HG03457 (cell line): ENCODE results near the gene RNFT2.

Source experiments
- ATAC-seq: cut with Tn5 transposase; IDR thresholded peaks from one replicate; pipeline ENCODE4 v1.9.1; 2021; ENCODE audit warnings: moderate number of reproducible peaks; ENCODE audit not compliant: unreplicated experiment

RNFT2 gene

GRCh38 chr12:116820064-116820656, 82.0 kb downstream of the RNFT2 start:
- no peak for ATAC-seq

- no peak for ATAC-seq
Measured at GRCh38 chr12:116821291-116821690, 83.2 kb downstream of the RNFT2 start.

DNA sequence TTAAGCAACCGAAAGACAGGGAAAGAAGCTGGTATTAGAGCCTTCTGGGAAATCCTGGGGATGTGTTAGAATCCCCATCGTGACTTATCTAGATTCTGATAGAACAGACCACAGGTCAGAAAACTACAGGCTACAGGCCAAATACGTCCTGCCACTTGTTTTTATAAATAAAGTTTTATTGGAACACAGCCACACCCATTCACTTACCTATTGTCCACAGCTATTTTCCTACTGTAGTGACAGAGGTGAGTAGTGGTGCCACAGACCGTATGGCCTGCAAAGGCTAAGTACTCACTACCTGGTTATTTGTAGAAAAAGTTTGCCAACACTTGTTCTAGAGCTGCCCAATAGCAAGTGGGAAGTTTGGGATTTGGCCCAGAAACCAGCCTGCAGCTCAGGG, 89.3 kb downstream of the RNFT2 start:
- ATAC-seq, result no peak

DNA sequence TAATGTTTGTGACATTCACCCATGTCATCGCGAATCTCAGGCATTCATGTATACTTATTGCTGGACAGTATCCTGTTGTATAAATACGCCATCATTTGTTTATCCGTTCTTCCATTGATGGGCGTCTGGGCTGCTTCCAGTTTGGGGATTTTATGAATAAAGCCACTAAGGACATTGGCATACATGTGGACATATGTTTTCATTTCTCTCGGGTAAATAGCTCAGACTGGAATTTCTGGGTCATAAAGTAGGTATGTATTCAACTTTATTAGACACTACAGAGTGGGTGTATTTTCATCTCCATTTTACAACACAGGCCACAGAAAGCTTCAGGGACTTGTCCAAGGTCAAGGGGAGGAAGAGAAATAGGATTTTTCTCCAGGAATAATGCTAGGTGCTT, 94.2 kb downstream of the RNFT2 start:
- no peak for ATAC-seq

GRCh38 chr12:116833474-116833873, 95.4 kb downstream of the RNFT2 start:
- ATAC-seq, result no peak

DNA sequence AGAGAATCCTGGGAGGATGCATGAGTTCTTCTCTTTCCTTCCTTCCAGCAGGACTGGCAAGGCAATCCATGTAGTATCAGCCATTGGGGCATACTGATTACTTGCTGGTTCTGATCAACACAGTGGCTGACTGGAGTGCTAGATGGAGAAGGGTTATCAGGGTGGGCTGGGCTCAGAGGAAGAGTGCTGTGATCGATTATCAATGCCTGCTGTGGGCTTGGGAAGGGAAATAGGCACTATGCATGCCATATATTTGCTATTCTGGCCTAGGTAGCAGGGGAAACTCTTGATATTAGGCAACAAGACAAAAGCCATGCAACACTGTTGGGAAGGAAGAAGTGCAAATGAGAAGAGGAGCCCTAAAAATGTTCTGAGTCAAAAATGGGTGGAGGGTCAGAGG, 97.4 kb downstream of the RNFT2 start:
- ATAC-seq, result no peak

GRCh38 chr12:116837097-116837496, 99.0 kb downstream of the RNFT2 start:
- ATAC-seq, result no peak

DNA sequence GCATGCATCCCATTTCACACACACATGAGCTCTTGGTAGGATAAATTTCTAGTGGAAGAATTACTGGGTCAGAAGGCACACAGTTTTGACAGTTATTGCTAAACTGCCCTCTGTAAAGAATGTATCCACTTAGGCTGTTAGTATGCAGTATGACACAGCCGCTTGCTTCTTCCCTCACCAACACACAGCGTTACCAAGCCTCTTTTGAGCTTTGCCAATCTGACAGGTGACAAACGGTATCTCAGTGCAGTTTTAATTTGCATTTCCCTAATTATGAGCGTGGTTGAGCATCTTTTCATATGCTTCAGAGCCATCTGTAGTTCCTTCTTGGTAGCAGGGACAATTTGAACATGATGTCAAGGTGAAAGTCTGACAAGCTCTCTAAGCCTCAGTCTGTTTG, 100.2 kb downstream of the RNFT2 start:
- no peak for ATAC-seq

DNA sequence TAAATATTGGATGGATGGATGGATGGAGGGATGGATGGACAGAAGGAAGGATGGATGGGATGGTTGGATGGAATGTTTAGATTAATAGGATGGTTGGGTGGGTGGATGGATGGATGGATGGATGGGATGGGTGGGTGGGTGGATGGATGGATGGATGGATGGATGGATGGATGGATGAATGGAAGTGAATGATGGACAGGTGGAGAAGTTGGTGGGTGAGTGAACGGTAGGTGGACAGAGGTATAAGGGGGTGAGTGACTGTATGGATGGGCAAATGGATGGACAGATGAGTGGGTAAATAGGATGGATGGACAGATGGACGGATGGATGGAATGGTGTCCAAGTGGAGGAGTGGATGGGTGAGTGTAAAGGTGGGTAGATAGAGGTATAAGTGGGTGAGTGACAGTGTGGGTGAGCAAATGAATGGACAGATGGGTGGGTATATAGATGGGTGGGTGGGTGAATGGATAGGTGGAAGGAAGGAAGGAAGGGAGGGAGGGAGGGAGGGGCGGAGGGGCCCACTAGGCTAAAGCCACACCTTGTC, 101.2 kb downstream of the RNFT2 start:
- no peak for ATAC-seq

GRCh38 chr12:116843085-116843484, 105.0 kb downstream of the RNFT2 start:
- ATAC-seq, result no peak

GRCh38 chr12:116849216-116849615, 111.1 kb downstream of the RNFT2 start:
- ATAC-seq, result no peak

DNA sequence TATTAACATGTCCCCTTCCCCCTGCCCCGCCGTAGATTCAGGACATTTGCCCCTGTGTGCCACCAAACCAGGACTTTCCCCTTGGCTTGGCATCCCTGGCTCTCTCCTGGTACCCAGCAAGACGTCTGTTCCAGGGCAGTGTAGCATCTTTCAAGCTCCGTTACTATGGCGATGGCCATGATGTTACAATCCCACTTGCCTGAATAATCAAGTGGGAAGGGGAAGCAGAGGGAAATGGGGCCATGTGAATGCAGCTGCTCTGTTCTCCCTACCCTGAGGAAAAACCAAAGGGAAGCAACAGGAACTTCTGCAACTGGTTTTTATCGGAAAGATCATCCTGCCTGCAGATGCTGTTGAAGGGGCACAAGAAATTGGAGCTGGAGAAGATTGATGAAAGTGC, 114.2 kb downstream of the RNFT2 start:
- ATAC-seq, result no peak

GRCh38 chr12:116853507-116853906, 115.4 kb downstream of the RNFT2 start:
- ATAC-seq, result no peak

- ATAC-seq, result no peak
Measured at GRCh38 chr12:116855744-116856470, 117.8 kb downstream of the RNFT2 start.

DNA sequence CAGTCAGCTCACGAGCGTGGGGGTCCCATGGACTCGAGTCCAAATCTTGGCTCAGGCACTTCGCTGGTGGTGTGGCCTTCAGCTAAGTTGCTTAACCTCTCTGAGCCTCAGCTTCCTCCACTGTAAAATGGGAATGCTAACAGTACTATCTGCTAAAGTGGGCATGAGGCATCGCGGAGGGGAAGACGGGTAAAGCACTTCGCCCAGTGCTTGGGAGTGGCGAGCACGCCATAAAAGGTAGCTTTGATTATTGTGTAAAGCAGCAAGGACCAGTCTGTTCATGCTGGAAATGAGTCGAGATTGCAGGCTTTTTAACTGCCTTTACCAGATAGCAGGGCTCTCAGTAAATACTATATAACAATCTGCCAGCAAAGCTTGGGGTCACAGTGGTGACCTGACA, 118.6 kb downstream of the RNFT2 start:
- ATAC-seq, result no peak

DNA sequence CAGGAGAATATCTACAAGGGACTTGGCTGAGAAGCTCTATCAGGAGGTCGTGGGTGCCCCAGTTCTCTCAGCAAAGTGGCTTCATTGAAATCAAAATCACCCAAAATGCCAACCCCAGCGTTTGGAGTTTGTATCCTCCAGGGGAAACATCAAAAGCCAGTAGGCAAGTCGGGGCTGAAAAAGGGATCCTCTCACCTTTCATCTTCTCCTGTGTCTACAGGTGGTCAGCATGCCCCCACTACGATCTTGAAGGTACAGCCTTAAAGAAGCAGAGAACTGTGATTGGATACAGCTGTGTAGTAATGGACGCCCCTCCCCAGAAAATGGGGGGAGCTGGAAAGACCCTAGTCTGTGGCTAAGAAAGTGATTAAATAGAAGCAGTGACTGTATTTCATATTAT, 121.0 kb downstream of the RNFT2 start:
- no peak for ATAC-seq

DNA sequence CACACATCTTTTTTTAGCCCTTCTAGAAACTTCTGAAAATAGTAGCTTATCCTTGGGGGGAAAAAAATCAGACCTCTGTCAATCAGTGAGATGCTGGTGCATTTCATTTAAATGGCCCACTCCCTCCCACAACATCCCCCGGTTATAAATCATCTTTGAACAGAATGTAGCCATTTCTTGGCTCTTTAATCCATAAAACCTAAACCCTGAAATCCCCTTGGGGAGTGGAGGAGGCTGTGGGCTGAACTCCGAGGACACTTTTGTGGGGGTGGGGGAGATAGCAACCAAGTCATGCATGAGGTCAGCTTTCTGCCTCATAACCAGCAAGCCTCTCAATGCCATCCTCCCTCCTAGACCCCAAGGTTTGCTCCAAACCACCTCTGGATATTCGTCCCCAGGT, 122.1 kb downstream of the RNFT2 start:
- ATAC-seq, result no peak

- peak; percentile 79 for ATAC-seq
Measured at GRCh38 chr12:116861320-116861719, 123.2 kb downstream of the RNFT2 start.

DNA sequence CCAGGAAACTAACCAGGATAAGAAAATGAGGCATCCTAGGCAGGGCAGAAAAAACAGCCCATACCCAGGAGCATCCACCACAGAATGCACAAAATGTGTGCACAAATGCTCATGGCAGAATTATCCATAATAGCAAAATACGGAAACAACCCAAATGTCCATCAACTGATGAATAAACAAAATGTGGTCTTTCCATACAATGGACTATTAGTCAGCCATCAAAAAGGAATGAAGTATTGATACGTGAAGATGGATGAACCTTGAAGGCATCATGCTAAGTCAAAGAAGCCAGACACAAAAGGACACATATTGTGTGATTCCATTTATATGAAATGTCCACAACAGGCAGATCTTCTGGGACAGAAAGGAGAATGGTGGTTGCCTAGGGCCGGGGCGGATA, 124.1 kb downstream of the RNFT2 start:
- ATAC-seq, result no peak

DNA sequence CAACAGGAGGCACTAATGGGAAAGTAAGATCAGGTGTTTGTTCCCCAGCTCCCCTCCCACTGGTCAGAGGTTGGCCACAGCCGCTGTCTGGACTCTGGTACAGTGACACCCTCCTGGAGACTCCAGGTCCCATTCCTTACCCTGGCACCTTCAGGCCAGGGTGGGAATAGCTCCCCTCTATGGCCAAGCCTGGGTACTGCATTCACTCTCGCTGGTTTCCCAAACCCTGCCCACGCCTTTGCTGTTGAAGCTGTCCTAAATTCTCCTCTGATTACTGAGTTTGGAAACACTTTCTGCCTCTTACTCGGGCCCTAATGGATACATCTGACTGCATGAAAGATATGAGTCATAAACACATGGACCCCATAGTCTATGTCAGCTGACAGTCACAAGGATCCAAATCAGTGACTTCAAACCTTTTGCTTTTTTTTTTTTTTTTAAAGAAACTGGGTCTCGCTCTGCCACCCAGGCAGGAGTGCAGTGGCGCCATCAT, 125.2 kb downstream of the RNFT2 start:
- ATAC-seq, result no peak

GRCh38 chr12:116864371-116865160, 126.5 kb downstream of the RNFT2 start:
- ATAC-seq, result no peak

- ATAC-seq, result no peak
Measured at GRCh38 chr12:116867523-116867922, 129.4 kb downstream of the RNFT2 start.
